Erythroblast (primary cell): ENCODE measurements around the gene TMEM212.

Experiments used
- GATA1 ChIP-seq: IDR thresholded peaks from 2 replicates; pipeline ENCODE4 v1.6.1; 2011; ENCODE audit warnings: low read depth, mild to moderate bottlenecking, control low read depth, low read length, moderate library complexity
- POLR2A ChIP-seq: IDR thresholded peaks from 2 replicates; pipeline ENCODE4 v1.6.1; 2011; ENCODE audit warnings: mild to moderate bottlenecking, low read length

GRCh38 chr3:171810629-171811294, 32.4 kb upstream of the TMEM212 start:
- peak; percentile 78 for TF ChIP-seq POLR2A
- no peak for TF ChIP-seq GATA1
